ENCODE measurements around the gene SLC9A9.
A peak's percentile ranks its signal among the peaks of the same experiment; 100 is the strongest.

SLC9A9 gene

GRCh38 chr3:143686638-143687197, 161.6 kb downstream of the SLC9A9 start:
- no peak for DNase-seq (ENCODE audit: low spot score)

DNA sequence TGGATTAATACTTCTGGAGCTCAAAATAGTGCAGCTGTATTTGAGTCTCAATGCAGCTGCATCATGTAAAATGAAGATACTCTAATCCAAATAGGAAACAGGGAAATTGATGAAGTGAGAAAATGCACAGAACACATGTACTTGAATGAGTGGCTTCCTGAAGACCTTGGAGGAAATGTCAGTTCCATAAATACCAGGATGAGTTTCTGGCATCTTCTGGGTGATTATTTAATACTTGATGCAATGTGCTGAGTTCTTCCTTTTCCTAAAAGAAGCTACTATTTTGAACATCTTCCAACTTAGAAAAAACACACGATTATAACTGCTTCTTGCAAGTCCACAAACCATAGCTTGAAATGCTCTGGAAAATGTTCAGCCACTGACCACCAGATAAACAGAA, 162.8 kb downstream of the SLC9A9 start:
- DNase-seq (ENCODE audit: low spot score): no peak

DNA sequence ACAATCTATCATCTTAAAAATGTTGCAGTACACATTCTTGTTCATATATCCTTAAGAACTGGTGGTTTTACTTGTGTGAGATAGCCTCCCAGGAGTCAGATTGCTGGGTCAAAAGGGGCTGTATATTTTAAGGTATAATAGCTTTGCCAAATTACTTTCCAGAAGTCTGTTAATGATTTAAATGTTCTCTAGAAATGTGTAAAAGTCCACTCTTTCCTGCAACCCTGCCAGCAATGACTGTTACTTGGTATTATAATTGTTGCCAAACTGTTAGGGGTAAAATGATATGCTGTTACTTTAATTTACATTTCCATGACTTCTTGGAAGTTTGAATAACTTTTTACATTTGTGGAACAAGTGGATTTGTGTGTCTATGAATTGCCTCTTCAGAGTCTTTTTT, 170.8 kb downstream of the SLC9A9 start:
- DNase-seq (ENCODE audit: low spot score): no peak

DNA sequence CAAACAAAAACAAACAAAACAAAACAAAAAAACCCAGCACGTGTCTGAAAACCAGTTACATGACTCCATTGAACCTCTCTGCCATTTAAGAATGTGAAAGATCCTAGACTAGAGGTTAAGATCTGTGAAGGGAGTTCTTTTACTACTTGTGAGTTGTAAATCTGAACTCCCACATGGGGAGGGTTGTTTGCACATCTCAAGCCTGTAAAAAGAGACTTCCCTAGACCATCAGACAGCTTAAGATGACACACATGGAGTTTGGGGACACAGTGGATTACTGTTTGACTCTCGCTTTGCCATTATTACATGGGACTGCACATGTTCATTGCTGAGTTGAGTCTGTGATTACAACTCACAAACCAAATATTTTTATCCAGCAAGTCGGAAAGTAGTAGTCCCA, 171.5 kb downstream of the SLC9A9 start:
- DNase-seq (ENCODE audit: low spot score): no peak

DNA sequence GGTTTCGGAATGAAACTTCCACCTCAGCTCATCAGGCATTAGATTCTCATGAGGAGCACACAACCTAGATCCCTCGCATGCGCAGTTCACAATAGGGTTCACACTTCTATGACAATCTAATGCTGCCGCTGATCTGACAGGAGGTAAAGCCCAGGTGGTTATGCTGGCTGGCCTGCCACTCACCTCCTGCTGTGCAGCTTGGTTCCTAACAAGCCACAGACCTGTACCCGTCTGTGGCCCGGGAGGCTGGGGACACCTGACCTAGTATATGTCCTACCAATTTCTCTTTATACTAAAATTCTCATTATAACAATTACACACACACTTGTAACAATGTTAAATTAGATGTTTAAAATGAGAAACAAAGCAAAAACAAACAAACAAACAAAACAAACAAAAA, 172.2 kb downstream of the SLC9A9 start:
- DNase-seq (ENCODE audit: low spot score): no peak

GRCh38 chr3:143674100-143674968, 173.9 kb downstream of the SLC9A9 start:
- DNase-seq (ENCODE audit: low spot score): peak; percentile 82

GRCh38 chr3:143672396-143673165, 175.7 kb downstream of the SLC9A9 start:
- DNase-seq (ENCODE audit: low spot score): no peak

DNA sequence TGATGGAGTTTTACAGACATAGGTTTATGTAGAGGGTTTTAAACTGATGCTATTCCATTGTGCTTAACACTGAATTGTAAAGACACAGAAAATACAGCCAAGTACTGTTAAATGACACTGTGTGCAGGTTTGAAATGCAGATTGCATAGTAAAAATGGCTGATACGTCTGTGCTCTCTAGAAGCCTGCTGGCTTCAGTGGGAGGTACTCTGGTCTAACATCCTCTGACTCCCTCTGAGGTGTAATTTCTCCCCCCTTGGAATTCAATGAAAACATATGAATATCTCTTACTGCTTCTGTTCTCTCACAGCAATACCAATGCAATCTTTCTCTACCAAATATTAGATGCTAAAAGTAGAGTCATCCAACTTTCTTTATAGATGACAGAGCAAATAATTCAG, 176.6 kb downstream of the SLC9A9 start:
- DNase-seq (ENCODE audit: low spot score): peak; percentile 71

DNA sequence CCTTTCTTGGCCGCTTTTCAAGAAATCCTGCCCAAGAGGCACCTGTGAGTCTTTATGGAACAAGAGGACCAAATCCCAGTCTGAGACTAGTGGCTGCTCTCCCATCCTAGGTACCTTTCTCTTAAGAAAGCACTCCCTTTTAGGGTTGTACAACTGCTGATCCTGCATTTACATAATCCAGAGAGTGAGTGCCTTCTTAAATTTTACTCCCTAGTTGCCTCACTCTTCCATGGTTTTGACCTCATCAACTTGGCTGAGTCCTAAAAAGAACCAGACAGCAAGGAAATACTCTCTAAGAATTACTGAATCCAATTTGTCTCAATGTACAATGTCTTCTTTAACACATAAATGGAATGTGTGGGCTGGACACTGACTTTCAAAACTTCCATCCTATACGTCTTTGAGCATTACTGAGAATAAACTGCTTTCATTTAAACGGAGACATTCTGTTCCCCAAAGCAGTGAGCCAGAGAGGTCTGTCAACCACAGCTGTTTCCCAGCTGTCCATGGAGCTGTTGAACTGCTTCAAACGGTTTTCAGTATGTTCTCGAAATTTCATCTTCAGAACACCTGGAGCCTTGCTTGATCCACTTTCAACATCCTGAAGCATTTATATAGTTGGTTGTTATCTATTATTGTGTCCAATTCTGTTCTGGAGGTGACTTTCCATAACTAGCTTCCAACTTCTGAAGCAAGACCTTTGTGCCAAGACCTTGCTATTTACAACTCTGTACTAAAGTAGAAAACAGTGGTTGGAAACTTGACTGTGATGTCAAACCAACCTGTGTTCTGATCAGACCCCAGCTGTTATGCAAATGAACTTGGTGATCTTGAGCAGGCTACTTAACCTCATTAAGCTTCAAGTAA, 179.1 kb downstream of the SLC9A9 start:
- DNase-seq (ENCODE audit: low spot score): peak; percentile 42

GRCh38 chr3:143668385-143668784, 179.9 kb downstream of the SLC9A9 start:
- no peak for DNase-seq (ENCODE audit: low spot score)

GRCh38 chr3:143661677-143662076, 186.6 kb downstream of the SLC9A9 start:
- no peak for DNase-seq (ENCODE audit: low spot score)

GRCh38 chr3:143658861-143659260, 189.4 kb downstream of the SLC9A9 start:
- peak; percentile 20 for DNase-seq (ENCODE audit: low spot score)

DNA sequence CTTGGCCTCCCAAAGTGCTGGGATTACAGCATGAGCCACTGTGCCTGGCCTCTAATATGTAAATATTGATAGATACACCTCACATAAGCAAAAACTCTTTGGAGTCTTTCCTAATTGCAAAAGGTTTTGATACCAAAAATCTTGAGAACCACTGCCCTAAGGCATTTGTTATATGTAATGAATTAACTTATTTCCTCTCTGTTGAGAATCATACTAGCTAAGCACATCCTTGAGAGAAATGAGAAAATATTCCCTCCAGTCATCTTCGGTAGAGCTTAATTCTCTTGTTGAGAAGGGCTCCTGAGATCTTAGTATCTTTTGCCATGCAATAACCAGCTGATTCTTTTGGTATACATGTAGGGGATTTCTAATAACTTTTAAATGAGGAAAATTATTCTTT, 190.2 kb downstream of the SLC9A9 start:
- DNase-seq (ENCODE audit: low spot score): no peak

GRCh38 chr3:143657391-143657790, 190.9 kb downstream of the SLC9A9 start:
- DNase-seq (ENCODE audit: low spot score): no peak

GRCh38 chr3:143654906-143655305, 193.4 kb downstream of the SLC9A9 start:
- DNase-seq (ENCODE audit: low spot score): no peak

DNA sequence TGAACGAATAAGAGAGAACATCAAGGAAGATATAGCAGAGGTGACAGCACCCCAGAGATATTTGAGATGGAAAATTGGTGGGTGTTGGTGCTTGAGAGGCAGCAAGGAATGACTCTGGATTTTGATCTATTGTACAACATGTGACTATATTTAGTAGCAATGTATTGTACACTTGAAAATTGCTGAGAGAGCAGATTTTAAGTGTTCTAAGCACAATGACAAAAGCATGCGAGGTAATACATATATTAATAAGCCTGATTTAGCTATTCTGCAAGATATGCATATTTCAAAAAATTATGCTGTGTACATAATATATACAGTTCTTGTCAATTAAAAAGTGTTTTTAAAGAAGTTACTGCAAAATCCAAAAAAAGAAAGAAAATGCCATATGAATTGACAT, 194.3 kb downstream of the SLC9A9 start:
- DNase-seq (ENCODE audit: low spot score): no peak

GRCh38 chr3:143653493-143653892, 194.8 kb downstream of the SLC9A9 start:
- no peak for DNase-seq (ENCODE audit: low spot score)

DNA sequence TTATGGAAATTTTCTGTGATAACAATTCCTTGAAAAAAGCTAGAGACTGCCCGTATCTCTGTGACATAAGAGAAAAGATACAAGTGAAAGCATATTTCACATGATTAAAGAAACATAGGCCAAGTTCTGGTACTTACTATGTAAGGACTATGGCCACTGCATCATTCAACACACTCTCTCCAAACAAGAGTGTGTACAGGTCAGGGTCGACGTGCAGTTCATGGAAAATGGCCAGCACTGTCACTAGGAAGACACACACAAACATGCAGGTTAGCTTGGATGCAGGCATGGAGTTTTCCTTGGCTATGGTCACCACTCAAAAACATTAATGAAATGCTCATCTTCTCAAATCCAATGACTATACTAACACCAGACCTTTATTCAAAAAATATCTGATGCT, 196.2 kb downstream of the SLC9A9 start:
- no peak for DNase-seq (ENCODE audit: low spot score)

DNA sequence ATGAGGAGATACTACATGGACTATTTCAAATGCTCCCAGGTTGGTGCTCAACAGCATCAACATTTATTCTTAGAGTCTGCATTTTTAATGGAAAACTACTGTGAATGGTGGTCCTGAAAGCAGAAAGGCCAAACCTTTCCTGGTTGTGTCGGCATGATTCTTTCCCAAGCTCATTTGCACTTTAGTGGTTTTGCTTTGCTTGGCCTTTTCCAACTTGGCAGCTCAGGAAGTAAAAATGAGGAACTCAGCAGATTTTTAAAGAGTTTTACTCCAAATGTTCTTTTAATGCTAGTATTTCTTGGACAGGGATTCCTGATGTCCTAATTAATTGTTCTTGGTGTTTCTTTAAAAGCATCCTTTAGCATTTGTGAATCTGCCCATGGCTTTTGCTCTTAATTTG, 197.4 kb downstream of the SLC9A9 start:
- DNase-seq (ENCODE audit: low spot score): no peak

GRCh38 chr3:143650120-143650519, 198.1 kb downstream of the SLC9A9 start:
- DNase-seq (ENCODE audit: low spot score): no peak

GRCh38 chr3:143648708-143649107, 199.6 kb downstream of the SLC9A9 start:
- DNase-seq (ENCODE audit: low spot score): peak; percentile 44

GRCh38 chr3:143648218-143648617, 200.1 kb downstream of the SLC9A9 start:
- DNase-seq (ENCODE audit: low spot score): no peak
